Measurements from ENCODE around the gene JAK3.

JAK3 gene

DNA sequence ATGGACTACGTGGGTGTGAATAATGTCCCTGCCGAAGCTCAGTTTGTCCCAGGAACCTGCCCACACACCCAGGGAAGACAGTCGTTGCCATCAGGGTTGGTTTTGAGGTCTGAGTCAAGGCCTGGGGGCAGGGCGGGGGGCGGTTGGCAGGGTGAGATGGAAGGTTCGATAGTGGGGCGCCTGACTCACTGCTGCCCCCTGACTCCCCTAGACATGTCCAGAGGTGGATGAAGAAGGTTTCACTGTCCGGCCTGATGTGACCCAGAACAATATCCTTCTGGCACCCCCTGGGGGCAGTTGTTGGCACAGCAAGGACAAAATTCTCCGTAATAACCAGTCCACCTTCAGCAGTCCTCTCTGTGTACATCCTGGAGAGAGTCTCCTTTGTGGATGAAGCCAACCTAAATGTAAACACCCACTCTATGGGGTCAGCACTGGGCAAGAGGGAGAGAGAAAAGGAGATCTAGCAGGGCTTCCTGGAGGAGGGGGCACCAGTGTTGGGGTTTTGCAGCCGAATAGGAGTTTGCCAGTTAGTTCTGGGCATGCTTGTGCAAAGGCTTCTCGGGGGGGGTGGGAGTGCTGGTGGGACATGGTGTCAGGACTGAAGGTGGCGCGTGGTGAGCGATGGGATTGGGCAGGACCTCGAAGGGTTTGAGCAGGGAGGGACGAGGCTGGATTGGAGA is 72.4 kb downstream of the JAK3 start:
- peak; percentile 52 for DNase-seq

Data from stimulated activated CD4-positive, alpha-beta T cell treated with anti-CD3 and anti-CD28 coated beads, Interleukin-15, amount 100 ng/mL, for 24 hours (primary cell).